Right renal cortex interstitium (tissue), 3 donors: ENCODE data around the gene SLX9. TPM values are rescaled to one million over a fixed set of nuclear protein-coding genes. Genes with fewer than 3 reads are reported as not detected.

Experiments
- DNase-seq, 3 donors: peaks; one replicate each; pipeline ENCODE4 v3.0.0-alpha.2; 2013; ENCODE audit warnings: low read depth in 3 of 3, low spot score in 2 of 3
- polyA plus RNA-seq, 3 donors: library from polyadenylated mRNA; unstranded; fragments of 120-200 nt; gene quantifications; one replicate each; pipeline ENCODE4 v1.2.1, GENCODE V29; 2013; ENCODE audit not compliant: insufficient read length in 3 of 3

SLX9 gene
- polyA plus RNA-seq, 3 donors: 13.4 to 14.3 (median 14.1) TPM

GRCh38 chr21:44913425-44914175 lies 26.2 kb upstream of the SLX9 start:
- DNase-seq: no peak

- DNase-seq: no peak
Observed at GRCh38 chr21:44914176-44914874, 25.5 kb upstream of the SLX9 start.

GRCh38 chr21:44916965-44917364 lies 22.9 kb upstream of the SLX9 start:
- DNase-seq: no peak

- no peak for DNase-seq
Observed at GRCh38 chr21:44917446-44918106, 22.3 kb upstream of the SLX9 start.

- DNase-seq: no peak
Observed at GRCh38 chr21:44918107-44918470, 21.7 kb upstream of the SLX9 start.

- DNase-seq: no peak
Observed at GRCh38 chr21:44918581-44919033, 21.2 kb upstream of the SLX9 start.

GRCh38 chr21:44919111-44919912 lies 20.5 kb upstream of the SLX9 start:
- DNase-seq: no peak

- DNase-seq: no peak
Observed at GRCh38 chr21:44919913-44920693, 19.7 kb upstream of the SLX9 start.

GRCh38 chr21:44920694-44921604 lies 18.9 kb upstream of the SLX9 start, which contains the start of gene ITGB2:
TSS of gene ITGB2 (minus strand) at chr21:44920899. CDS start at chr21:44910782, 10,117 bp downstream.
- no peak for DNase-seq

GRCh38 chr21:44921928-44922327 lies 17.9 kb upstream of the SLX9 start:
- no peak for DNase-seq

GRCh38 chr21:44923480-44924084 lies 16.2 kb upstream of the SLX9 start:
- no peak for DNase-seq

- DNase-seq: no peak
Observed at GRCh38 chr21:44924606-44925377, 15.0 kb upstream of the SLX9 start.

- DNase-seq: no peak
Observed at GRCh38 chr21:44925378-44925755, 14.5 kb upstream of the SLX9 start.

- DNase-seq: no peak
Observed at GRCh38 chr21:44926331-44927101, 13.3 kb upstream of the SLX9 start.

- DNase-seq: no peak
Observed at GRCh38 chr21:44927259-44927586, 12.6 kb upstream of the SLX9 start.

GRCh38 chr21:44927587-44928461 lies 12.0 kb upstream of the SLX9 start:
- no peak for DNase-seq
